ENCODE results near the gene RFFL. TPM values are rescaled to one million over a fixed set of nuclear protein-coding genes. Genes with fewer than 3 reads are reported as not detected.
A peak's percentile ranks its signal among the peaks of the same experiment; 100 is the strongest.

RFFL gene
- total and polyA plus RNA-seq, 4 donors = 5.8 to 38.1 (median 21.9) TPM

DNA sequence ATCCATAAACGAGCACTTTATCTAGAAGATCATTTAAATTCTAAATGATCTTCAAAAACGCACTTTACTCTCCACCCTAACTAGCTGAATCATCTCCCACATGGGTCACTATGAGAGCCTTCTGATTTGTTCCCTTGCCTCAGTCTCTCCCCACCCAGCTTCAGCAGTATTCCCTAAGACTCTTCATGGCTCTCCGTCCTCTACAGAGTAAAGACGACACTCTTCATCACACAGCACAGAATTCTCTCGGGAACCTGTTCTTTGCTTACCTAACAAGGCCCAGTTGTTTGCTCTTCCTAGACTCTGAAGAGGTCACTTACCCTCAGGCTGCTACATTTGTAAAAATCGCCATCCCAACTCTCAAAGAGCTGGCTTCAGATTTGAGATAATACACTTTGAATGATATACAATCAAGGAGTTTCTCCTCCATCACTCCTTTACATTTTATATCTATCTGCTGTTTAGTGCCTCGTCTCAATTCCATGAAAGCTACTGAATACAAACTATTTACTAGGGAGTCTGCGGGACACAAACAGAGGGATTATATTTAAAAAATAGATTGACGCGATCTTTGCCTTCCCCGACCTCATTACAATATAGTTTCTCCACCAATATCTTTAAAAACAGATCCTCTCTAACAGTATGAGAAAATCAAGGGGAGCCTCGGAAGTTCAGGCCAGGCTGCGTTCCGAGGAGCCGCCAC lies 83.7 kb downstream of the RFFL start:
- Histone ChIP-seq H3K27ac (ENCODE audit: low read depth in 1 of 2, low read length in 1 of 2) (peak overlapping the region; percentile 63 to 96), H3K27me3 (ENCODE audit: control insufficient read depth in 3 of 3, insufficient read depth in 3 of 3, low read length in 2 of 3) (no peaks in the 10 kb centered on the region), H3K4me3 (peak overlapping the region; percentile 90), H3K9ac (ENCODE audit: insufficient read depth in 1 of 2, low read length in 2 of 2) (peak overlapping the region; percentile 54 to 70), H3K4me1 (ENCODE audit: control insufficient read depth in 5 of 5, insufficient read depth in 5 of 5, low read length in 5 of 5) (peaks cover 1 to 15% (median 12%) of the 10 kb centered on the region in 5 donors), H3K9me3 (ENCODE audit: control insufficient read depth in 4 of 4, insufficient read depth in 3 of 4, low read length in 3 of 4) (no peaks in the 10 kb centered on the region), H3K36me3 (ENCODE audit: control insufficient read depth in 4 of 4, insufficient read depth in 4 of 4, low read length in 4 of 4) (peaks cover 0 to 6% (median 5%) of the 10 kb centered on the region in 4 donors)
- WGBS, 2 donors = 23 to 26% methylated on average over 15 of the region's 15 CpGs
- TF ChIP-seq, protein P1, sequence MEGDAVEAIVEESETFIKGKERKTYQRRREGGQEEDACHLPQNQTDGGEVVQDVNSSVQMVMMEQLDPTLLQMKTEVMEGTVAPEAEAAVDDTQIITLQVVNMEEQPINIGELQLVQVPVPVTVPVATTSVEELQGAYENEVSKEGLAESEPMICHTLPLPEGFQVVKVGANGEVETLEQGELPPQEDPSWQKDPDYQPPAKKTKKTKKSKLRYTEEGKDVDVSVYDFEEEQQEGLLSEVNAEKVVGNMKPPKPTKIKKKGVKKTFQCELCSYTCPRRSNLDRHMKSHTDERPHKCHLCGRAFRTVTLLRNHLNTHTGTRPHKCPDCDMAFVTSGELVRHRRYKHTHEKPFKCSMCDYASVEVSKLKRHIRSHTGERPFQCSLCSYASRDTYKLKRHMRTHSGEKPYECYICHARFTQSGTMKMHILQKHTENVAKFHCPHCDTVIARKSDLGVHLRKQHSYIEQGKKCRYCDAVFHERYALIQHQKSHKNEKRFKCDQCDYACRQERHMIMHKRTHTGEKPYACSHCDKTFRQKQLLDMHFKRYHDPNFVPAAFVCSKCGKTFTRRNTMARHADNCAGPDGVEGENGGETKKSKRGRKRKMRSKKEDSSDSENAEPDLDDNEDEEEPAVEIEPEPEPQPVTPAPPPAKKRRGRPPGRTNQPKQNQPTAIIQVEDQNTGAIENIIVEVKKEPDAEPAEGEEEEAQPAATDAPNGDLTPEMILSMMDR (IDR thresholded peaks at IDR 0.05; ENCODE audit: control extremely low read depth, extremely low read depth) = no peak
- DNase-seq (peak in 2 of 3 donors; percentile 13 to 14), ATAC-seq (ENCODE audit: insufficient read depth, low FRiP score) (no peak)

DNA sequence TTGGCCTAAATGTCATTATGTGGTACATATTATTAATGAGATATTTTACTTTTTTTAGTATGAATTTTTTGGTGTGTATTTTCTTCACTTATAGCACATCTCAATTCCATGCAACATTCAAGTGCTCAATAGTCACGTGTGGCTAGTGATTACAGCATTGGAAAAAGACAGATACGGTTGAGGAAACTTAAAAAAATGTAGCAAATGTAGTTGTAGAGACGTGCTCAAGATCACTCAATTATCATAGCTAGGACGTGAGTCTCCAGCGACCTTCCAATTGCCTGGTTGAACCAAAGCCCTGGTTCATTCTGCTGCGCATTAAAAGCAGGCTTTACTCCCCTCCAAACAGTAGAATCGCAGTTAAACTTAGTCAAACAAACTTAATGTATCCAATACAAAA lies 84.4 kb downstream of the RFFL start:
- TF ChIP-seq, protein P1 (IDR thresholded peaks at IDR 0.05; ENCODE audit: control extremely low read depth, extremely low read depth) = no peak
- Histone ChIP-seq H3K4me3 (no peak overlapping the region), H3K9me3 (ENCODE audit: control insufficient read depth in 4 of 4, insufficient read depth in 3 of 4, low read length in 3 of 4) (no peaks in the 10 kb centered on the region), H3K4me1 (ENCODE audit: control insufficient read depth in 5 of 5, insufficient read depth in 5 of 5, low read length in 5 of 5) (peaks cover 1 to 15% (median 10%) of the 10 kb centered on the region in 5 donors), H3K9ac (ENCODE audit: insufficient read depth in 1 of 2, low read length in 2 of 2) (no peak overlapping the region), H3K27me3 (ENCODE audit: control insufficient read depth in 3 of 3, insufficient read depth in 3 of 3, low read length in 2 of 3) (no peaks in the 10 kb centered on the region), H3K27ac (ENCODE audit: low read depth in 1 of 2, low read length in 1 of 2) (no peak overlapping the region), H3K36me3 (ENCODE audit: control insufficient read depth in 4 of 4, insufficient read depth in 4 of 4, low read length in 4 of 4) (peaks cover 0 to 6% (median 5%) of the 10 kb centered on the region in 4 donors)
- DNase-seq (no peak), ATAC-seq (ENCODE audit: insufficient read depth, low FRiP score) (no peak)
- 90 to 92% methylated on average over 7 of the region's 7 CpGs for whole genome bisulfite sequencing, 2 donors

DNA sequence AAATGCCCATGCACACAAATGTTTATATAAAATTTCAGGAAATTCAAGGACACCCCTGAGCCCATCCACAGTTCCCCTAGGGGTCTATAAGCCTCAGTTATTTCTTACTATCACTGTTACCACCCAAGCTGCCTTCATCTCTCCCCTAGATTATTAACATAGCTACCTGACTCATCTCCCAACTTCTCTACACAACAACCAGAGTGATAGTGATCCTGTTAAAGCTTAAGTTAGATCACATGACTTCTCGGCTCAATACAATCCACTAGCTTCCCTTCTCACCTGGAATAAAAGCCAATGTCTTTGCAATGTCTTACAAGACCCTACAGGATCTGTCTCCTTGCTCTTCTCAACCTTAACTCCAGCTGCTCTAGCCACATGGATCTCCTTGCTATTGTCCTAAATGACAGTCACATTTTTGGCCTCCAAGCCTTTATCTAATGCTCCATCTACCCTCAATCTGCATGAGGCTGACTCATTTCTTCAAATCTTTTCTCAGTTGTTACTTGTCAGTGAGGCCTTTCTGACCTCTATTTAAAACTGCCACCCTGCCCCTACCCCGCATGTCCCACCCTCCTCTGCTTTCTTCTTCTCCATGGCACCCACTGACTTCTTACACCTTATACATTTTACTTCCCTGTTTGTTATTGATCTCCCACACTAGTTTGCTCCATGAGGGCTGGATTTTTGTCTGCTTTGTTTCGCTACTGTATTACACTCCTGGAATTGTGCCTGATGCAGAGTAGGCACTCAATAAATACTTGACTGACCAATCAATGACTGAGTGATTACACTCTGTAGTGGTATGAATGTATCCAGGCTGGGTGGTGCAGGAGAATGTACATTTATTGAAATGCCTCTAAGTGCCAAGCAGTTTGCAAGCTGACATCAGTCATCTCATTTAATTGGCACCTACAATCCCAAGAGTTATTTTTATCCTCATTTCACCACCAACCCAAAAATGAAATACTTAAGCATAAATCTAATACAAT lies 88.4 kb downstream of the RFFL start:
- whole genome bisulfite sequencing, 2 donors = 79 to 94% methylated on average over 3 of the region's 3 CpGs
- Histone ChIP-seq H3K4me1 (ENCODE audit: control insufficient read depth in 5 of 5, insufficient read depth in 5 of 5, low read length in 5 of 5) (peaks cover 0 to 6% (median 0%) of the 10 kb centered on the region in 5 donors), H3K27ac (ENCODE audit: low read depth in 1 of 2, low read length in 1 of 2) (no peak overlapping the region), H3K9ac (ENCODE audit: insufficient read depth in 1 of 2, low read length in 2 of 2) (no peak overlapping the region), H3K9me3 (ENCODE audit: control insufficient read depth in 4 of 4, insufficient read depth in 3 of 4, low read length in 3 of 4) (no peaks in the 10 kb centered on the region), H3K27me3 (ENCODE audit: control insufficient read depth in 3 of 3, insufficient read depth in 3 of 3, low read length in 2 of 3) (no peaks in the 10 kb centered on the region), H3K36me3 (ENCODE audit: control insufficient read depth in 4 of 4, insufficient read depth in 4 of 4, low read length in 4 of 4) (peaks cover 0 to under 1% (median 0%) of the 10 kb centered on the region in 4 donors), H3K4me3 (no peak overlapping the region)
- ATAC-seq (ENCODE audit: insufficient read depth, low FRiP score) (no peak), DNase-seq (no peak)
- TF ChIP-seq, protein P1 (IDR thresholded peaks at IDR 0.05; ENCODE audit: control extremely low read depth, extremely low read depth) = no peak
